Left hindlimb (tissue), 1 donor: ENCODE data around the gene RP9.

Experiments
- DNase-seq: peaks from one replicate; pipeline ENCODE4 v3.0.0-alpha.2; 2018

The RP9 gene

GRCh38 chr7:33062023-33062781 lies 47.0 kb downstream of the RP9 start, which contains the start of gene NT5C3A:
TSS of gene NT5C3A (minus strand) at chr7:33062776. CDS start at chr7:33062705, 71 bp downstream.
- DNase-seq: peak; percentile 53

DNA sequence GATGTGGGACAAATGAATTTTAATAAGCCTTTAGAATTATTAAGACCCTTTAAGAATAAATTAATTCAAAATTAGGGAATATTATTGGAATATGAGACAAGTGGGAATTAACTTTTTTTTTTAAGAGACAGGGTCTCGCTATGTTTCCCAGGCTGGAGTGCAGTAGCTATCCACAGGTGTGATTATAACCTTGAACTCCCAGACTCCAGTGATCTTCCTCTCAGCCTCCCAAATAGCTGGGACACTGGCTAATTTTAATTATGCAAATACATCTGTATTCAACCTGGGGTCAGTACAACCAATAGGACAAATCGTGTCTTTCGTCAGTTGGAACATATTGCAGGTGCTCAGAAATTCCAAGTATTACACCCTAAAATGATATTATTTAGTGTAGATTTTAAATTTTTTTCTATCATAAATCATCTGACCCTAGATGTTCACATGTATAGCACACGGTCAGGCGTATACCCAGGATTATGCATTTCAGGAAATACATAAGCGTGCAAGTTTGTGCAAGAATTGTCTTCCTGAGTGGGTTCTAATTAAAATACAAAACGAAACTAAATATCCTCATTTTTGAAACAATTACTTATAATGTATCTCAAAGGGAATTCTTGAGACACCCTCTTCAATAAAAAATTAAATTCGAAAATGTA lies 47.8 kb downstream of the RP9 start:
- DNase-seq: no peak

DNA sequence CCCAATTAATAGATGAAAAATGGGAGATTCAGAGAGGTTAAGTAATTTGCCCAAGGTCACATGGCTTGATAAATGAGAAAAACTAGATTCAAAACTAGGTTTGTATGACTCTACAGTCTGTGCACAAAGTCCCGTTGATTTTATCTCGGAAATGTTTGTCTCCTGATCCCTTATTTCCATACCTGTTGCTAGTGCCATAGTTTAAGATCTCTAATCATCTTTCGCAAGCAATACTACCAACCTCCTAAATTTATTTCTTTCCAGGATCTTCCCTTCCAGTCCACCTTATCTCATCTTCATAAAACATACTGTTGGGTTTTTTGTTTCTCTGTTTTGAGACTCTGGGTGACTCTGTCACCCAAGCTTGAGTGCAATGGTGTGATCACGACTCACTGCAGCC lies 49.6 kb downstream of the RP9 start:
- no peak for DNase-seq

- no peak for DNase-seq
These were observed 54.0 kb downstream of the RP9 start for GRCh38 chr7:33055158-33055557.

DNA sequence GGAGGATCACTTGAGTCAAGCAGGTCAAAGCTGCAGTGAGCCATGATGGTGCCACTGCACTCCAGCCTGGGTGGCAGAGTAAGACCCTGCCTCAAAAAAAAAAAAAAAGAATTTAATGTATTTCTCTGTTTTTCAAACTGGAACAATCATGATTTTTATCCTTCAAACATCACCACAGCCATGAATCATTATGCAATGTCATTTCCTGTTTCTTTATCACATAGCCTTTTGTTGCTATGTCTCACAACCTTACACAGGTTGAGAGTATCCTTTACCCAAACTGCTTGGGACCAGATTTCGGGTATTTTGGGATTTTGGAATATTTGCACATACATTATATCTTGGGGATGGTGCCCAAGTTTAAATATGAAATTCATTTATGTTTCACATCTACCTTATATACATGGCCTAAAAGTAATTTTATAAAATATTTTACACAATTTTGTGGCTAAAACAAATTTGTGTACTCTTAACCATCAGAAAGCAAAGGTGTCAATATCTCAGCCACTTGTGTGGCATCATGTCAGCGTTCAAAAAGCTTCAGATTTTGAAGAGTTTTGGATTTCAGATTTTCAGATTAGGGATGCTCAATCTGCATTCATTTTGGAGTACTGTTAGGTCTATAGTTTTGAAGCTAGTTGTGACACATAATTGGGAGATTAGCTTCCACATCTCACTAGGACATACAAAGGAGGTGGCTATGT lies 54.8 kb downstream of the RP9 start:
- DNase-seq: no peak

- DNase-seq: no peak
These were observed 55.5 kb downstream of the RP9 start for GRCh38 chr7:33053721-33054120.

DNA sequence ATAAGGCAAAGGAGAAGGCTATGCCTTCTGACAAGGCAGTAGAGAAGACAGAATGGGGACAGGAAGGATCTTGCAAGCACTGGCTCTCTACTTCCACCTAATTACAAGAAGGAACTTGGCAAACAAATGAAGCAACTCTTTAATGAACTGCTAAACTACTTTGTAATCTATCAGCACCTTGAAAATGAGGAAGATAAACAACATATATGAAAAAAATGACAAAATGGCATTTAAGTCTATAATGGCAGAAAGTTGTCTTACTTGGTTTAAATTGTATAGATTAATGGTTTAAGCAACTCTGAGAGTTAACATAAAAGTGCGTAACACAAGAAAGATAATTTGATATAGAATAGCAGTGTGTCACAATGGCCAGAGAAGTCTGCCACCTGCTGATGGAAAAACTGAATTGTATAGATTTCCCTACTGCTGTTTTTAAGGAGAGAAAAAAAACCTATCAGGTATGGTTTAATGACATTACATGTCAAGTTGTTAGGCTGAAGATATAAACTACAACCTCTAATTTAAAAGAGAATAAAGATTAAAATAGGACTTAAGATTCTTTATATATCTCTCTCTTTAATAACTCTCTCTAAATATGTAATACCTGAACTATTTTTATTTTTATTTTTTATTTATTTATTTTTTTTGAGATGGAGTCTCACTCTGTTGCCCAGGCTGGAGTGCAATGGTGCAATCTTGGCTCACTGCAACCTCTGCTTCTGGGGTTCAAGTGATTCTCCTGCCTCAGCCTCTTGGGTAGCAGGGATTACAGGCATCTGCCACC lies 58.5 kb downstream of the RP9 start:
- DNase-seq: no peak

- no peak for DNase-seq
These were observed 60.5 kb downstream of the RP9 start for GRCh38 chr7:33048704-33049103.

- no peak for DNase-seq
These were observed 60.9 kb downstream of the RP9 start for GRCh38 chr7:33048257-33048656.

GRCh38 chr7:33044986-33045385 lies 64.2 kb downstream of the RP9 start:
- DNase-seq: no peak
